Gastroesophageal sphincter (tissue), 3 donors: ENCODE data around the gene SPAG17.

Experiments used
- EP300 ChIP-seq: sonication (generic); formaldehyde crosslinking; IDR thresholded peaks from one replicate; pipeline ENCODE4 v1.6.1; 2017; ENCODE audit warnings: antibody characterized with exemption, mild to moderate bottlenecking
- POLR2A ChIP-seq, 2 donors: fragments of 450-650 bp; IDR thresholded peaks; one replicate each; pipeline ENCODE4 v1.6.1; 2017; ENCODE audit warnings: antibody characterized with exemption in 2 of 2, mild to moderate bottlenecking in 2 of 2, moderate library complexity in 1 of 2
- POLR2AphosphoS5 ChIP-seq: sonication (generic); formaldehyde crosslinking; IDR thresholded peaks from one replicate; pipeline ENCODE4 v1.6.1; 2017; ENCODE audit warnings: antibody characterized with exemption
- TF ChIP-seq, protein P1 (sequence below), 4 experiments: fragments of 200-600 bp in 2 of 4; fragments of 450-650 bp in 2 of 4; sonication (generic) in 1 of 4; IDR thresholded peaks; one replicate each; pipeline ENCODE4 v1.5.1; 2017 to 2019; ENCODE audit warnings: antibody characterized with exemption in 4 of 4, mild to moderate bottlenecking in 2 of 4, moderate library complexity in 2 of 4

DNA sequence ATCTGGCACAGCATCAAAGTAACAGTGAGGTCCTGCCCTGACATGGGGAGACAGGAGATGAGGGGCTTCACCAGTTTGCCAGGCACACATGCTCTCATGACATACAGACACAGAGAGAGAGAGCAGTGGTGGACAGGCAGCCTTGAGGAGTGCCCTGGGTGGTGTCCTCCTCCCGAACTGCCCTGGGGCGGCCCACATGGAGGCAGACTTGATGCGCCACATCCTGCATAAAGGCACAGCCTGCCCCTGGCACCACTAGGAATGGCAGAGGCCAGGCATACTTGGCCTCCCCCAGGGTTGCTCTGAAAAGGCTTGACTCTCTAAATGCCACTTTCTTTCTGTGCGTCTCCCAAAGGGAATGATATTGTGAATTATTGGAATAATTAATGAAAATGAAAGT is 67.5 kb downstream of the SPAG17 start:
- TF ChIP-seq, protein P1, sequence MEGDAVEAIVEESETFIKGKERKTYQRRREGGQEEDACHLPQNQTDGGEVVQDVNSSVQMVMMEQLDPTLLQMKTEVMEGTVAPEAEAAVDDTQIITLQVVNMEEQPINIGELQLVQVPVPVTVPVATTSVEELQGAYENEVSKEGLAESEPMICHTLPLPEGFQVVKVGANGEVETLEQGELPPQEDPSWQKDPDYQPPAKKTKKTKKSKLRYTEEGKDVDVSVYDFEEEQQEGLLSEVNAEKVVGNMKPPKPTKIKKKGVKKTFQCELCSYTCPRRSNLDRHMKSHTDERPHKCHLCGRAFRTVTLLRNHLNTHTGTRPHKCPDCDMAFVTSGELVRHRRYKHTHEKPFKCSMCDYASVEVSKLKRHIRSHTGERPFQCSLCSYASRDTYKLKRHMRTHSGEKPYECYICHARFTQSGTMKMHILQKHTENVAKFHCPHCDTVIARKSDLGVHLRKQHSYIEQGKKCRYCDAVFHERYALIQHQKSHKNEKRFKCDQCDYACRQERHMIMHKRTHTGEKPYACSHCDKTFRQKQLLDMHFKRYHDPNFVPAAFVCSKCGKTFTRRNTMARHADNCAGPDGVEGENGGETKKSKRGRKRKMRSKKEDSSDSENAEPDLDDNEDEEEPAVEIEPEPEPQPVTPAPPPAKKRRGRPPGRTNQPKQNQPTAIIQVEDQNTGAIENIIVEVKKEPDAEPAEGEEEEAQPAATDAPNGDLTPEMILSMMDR (IDR thresholded peaks at IDR 0.05), result no peak
- no peak for TF ChIP-seq POLR2A (IDR thresholded peaks at IDR 0.05)
- no peak for TF ChIP-seq EP300
- no peak for TF ChIP-seq POLR2AphosphoS5
